HG02840 (cell line): Measurements from ENCODE around the gene D2HGDH.
"Not testable (repeated sequence)": the region's sequence is repeated elsewhere in the genome, so short reads cannot be mapped to it uniquely, and the experiment has no call there.

ENCODE experiments used
- ATAC-seq: cut with Tn5 transposase; IDR thresholded peaks from one replicate; pipeline ENCODE4 v1.9.1; 2021; ENCODE audit warnings: mild to moderate bottlenecking, moderate library complexity, moderate number of reproducible peaks; ENCODE audit not compliant: unreplicated experiment, low FRiP score

The D2HGDH gene

DNA sequence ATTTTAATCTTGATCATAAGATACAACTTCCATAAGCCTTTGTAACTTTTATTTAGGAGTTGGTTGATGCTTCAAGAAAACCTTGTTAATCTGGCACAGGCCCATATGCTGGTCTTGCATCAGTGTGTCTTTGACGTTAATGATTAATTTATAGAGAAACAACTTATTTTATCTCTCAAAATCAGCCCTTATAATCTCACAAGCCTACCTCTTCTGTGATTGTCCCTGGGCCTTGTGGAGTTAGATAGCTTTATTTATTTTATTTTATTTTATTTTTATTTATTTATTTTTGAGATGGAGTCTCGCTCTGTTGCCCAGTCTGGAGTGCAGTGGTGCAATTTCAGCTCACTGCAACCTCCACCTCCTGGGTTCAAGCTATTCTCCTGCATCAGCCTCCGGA lies 47.6 kb downstream of the D2HGDH start:
- not testable (repeated sequence) for ATAC-seq

DNA sequence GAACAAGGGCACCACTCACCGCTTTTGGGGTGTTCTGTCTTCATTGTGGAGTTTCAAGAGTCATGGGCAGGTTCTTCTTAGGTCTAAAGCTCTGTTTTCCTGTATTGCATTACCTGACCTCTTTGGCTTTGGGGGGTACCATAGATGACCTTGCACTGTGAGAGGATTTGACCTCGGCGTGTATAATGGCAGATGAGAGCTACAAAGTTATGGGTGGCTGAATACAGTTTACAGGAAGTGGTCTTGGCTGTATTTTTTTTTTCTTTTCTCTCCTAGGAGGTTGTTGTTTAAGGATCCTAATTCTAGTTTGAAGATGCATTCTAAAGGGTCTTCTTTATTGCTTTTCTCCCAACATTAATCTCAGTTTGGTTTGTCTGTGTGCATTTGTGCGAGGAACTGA lies 53.7 kb downstream of the D2HGDH start:
- ATAC-seq: no peak

DNA sequence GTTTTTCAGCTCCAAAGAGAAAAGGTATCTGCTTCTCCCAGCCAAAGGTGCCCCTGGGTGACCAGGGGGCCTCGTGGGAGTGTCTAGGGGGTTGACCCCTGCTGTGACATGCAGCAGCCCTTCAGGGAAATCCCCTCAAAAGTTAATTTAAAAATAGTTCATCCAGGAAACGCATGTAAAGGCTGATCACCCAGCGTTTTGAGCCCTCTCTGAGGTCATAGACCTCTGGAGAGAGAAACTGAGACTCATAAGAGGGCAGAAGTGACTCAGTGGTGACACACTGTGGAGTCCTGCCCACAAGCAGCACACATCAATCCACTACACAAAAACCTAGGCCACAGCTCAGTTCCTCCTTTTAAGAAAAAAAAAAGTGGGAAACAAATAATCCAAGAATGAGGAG lies 54.1 kb downstream of the D2HGDH start:
- ATAC-seq: no peak

DNA sequence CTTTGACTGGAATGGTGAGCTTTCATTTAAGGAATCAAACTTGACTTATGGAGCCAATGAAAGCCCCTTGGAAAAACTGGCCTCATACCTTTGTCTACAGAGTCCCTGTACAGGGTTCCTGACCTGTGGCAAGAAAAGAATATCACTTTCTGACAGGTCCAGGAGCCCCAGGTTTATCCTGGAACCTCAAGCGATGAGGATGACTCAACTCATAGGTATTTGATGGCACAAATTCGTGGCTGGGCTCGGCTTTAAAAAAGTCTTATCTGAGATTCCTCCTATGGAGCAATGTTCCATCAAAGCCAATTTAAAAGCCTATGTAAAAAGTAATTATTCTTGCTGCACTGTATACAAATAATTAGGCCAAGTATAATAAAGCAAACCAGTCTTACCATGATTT lies 57.0 kb downstream of the D2HGDH start:
- not testable (repeated sequence) for ATAC-seq

DNA sequence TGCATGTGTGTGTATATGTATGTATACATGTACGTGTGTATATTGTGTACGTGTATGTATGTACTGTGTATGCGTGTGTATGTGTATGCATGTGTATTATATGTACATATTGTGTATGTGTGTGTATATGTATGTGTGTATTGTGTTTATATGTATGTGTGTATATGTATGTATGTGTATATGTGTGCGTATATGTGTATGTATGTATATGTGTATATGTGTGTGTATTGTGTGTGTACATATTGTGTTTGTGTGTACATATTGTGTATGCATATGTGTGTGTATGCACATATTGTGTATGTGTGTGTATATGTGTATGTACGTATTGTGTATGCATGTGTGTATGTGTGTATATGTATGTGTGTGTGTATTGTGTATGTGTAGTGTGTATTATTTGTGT lies 59.0 kb downstream of the D2HGDH start:
- no peak for ATAC-seq

DNA sequence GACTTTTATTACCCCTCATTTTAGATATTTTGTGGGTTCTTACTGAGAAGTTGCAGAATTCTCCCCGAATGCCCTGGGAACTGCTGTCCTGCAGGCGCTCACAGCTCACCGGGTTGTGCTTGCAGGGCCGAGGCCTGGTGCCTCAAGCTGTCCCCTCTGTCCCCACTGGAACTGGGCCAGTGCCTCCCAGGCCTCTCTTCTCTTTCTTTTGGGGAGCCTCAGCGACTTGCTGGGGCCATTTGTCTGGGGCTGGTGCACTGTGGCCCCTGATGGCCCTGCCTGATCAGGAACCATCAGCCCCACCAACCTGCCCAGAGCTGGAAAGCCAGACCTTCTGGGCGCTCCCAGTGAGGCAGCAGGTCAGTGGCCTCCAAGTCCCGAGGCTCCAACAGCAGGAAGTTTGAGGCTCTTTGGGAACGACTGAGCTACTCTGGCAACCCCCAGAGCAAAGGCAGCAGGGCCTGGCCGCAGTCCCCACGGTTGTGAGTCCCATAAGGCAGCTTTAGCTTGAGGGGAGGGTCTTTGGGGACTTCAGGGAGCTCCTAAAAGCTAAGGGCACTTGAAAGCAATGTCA lies 59.9 kb downstream of the D2HGDH start:
- ATAC-seq: no peak

DNA sequence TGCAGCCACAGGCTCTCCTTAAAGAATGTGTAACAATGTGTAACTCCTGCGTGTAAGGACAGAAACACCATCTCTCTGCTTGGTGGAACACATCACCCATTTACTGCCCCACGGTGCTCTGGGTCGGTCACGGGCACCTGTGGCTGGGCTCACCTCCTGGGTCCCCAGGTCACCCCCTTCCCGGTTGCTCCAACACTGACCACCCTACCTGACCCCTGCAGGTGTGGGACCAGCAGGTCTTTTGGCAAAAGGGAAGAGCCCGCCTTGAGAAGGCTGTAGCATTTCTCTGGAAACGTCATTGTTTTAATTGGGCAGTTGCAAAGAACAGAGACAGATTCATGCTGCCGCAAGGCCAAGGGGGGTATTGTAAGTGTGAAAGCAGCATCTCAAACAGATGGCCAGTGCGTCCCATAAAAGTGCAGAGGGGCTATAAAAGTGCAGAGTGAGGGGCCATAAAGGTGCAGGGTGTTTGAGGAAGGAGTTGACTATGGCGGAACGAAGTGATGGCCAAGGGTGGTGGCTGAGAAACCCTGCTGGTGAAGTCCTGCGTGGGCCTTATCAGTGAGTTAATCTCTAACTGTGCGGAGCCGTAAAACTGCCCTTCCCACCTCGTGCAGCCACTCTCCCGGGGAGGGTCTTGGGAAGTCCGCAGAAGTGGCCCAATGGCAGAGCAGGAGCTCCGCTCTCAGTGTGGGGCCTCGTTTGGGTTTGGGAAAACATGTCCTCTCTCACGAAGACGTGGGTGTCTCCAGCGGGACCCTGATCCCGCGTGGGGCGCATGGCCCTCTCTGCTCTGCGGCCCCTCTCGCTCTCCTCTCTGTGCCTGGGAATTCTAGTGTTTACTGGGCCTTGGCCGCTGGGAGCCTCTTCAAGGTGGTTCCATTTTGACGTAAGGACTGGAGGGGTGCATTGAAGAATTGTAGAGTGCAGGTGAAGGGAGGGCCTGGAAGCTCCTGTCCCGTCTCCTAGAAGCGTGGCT lies 60.9 kb downstream of the D2HGDH start:
- no peak for ATAC-seq

DNA sequence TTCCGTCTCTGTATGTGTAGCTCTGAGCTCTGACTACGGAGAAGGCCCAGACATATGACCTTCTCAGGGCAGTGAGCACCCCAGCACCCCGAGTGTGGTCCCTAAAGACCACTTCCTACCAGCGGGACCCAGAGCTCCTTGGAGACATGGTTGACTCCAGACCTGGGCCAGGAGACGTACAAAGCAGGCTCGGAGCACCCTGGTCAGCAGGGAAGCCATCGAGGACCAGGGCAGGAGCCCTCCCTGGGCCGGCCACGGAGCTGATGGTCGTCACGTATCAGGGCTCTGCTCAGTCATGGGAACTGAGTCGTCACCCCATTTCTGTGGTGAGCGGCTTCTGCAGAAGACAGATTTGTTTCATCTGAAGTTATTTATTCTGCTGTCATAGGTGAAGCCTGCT lies 61.8 kb downstream of the D2HGDH start:
- ATAC-seq: no peak

DNA sequence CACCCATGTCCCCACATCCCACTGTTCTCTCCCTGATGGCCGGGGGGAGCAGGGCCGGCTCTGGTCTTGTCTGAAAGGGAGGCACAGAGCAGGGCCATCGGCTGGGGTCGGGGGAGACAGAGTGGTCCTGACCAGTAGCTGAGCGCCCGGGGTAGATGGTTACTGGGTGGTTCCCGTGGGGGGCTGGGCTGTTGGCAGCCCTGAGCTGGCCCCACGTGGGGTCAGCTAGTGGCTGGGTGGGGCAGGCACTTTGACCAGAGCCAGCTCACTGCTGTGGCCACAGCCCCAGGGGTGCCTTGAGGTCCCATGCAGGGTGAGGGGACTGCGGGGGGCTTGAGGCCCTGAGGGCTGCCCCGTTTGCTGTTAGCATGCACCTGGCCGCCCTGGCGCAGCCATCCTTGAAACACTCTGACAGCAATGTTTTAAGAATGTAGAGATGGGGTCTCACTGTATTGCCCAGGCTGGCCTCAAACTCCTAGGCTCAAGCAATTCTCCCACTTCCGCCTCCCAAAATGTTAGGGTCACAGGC lies 62.2 kb downstream of the D2HGDH start:
- no peak for ATAC-seq

DNA sequence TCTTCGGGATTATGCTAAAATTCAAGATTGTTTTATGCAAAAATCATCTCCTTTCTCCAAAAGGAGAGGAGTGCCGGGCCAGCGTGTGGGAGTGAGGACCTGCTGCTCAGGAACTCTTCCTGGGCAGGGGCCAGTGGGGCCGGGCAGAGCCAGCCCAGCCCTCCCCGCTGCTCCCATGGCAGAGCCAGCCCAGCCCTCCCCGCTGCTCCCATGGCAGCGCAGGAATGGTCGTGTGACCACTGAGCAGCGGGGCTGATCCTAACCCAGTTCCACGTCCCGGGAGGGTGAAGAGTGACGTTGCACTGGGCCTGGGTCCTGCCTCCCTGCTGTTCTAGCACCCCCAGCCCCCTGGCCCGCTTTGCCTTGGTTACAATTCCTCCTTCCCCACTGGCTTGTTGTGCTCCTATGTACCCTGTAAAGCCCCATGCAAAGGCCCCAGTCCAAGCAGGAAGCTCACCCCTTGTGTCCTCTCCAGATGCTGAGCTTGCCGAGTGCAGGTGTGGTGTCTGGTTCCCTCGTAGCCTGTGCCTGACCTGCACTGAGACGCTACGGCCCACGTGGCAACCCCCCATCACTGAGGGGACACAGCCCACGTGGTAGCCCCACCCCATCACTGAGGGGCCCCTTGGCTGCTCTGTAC lies 63.1 kb downstream of the D2HGDH start:
- no peak for ATAC-seq

DNA sequence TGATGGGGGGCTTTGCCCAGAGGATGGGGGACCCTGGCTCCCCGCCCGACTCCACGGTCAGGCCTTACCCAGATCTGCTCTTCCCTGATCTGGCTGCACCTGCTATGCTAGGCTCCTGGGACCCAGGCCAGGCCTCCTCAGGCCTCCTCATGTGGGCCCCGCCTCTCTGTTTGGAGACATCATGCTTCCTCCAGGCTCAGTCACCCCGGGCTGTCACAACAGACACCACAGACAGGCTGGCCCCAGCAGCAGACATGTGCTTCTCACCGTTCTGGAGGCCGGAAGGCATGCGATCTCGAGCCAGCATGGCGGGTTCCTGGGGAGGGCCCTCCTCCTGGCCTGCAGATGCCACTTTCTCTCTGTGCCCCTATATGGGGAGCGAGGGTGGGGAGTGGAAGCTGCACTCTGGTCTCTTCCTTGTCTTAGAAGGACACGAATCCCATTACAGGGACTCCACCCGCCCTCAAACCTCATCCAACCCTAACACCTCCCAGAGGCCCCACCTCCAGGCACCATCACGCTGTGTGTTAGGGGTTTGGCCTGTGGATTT lies 63.7 kb downstream of the D2HGDH start:
- no peak for ATAC-seq

DNA sequence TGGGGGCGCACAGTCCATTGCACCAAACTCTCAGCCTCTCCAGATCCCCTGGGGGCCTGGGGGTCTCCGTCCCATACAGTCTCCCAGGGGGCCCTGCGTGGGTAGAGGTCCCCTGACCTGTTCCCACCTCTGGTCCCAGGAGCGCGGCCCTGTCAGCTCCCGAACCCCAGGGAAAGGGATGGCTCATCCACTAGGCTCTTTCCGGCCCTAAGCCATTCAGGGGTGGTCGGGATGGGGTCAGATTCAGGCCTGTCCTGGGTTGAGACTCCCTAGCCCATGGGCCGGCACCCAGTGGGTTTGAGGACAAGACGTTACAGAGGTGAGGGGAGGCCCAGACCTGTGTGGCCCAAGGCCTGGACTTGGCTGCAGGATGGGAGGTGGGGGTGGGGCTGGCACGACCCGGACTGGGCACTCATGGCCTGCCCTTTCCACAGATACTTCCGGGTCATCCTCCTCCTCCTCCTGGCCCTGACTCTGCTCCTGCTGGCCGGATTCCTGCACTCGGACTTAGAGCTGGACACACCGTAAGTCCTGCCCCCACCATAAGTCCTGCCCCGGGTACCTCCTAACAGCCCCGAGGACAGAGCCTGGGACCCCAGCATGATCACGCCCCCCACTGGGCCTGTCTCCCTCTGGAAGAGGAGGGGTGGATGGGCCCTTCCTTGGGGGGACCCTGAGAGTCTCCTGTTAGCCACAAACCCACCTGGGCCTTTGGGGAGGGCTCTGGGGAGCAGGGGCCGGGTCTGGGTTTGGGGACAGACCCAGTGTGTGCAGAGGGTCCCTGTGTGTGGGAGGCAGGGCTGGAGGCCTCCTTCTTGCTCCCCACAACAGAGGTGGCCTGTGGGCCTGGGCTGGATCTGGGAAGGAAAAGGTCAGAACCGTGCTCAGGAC lies 64.4 kb downstream of the D2HGDH start:
- no peak for ATAC-seq

DNA sequence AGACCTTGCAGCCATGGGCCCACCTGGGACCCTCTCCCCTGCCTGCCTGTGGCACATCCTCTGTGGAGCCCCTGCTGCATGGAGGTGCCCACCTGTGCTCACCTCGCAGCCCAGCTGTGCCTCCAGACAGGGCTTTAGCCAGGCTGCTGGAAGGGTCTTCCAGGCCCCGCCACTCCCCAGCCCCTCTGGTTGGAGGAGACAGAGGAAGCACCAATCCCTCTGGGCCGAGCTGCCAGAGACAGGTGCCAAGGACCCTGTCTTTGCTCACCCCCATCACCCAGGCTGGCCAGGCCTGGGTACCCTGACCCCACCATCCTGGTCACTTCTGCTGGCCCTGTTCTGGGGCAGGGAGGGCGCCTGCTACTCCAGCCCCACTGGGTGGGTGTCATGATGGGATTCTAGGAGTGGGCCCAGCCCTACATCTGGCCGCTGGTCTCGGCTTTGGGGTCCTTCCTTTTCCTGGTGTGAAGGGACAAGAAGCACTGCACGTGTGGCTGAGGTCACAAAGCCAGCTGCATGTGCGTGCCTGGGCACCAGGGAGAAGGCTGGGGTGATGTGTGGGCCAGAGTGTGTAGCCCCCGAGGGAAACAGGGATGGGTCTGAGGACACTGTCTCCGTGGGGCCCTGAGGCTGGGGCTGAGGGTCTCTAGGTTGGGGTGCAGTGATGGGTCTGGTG lies 65.2 kb downstream of the D2HGDH start:
- ATAC-seq: no peak

DNA sequence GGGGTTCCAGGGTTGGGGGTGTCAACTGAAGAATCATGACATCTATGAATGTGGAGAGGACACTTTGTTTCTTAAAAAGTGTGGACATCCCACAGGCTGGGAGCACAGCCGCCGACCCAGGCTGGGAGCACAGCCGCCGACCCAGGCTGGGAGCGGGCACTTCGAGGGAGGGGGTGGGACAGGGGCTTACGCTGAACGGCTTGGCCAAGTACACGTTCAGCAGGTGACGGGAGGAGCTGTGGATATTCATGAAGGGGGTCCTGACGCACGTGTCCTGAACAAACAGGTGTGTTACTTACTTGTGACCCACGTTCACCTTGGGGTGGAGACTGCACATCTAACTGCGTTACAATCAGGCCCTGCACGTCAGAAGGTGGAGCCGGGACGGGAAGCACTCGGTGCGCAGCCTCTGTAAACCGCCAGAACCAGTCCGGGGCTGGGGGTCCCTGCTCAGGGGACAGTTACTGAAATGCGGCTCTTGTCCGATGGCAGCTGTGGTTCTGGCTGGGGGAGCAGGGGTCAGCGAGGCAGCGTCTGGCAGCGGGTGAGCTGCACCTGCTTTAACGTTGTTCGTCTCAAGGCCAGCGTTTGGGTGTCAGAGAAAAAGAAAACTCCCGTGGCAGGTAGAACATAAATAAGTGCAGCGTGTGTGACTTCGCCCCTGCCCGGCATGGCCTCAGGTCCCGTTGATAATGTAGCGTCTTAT lies 65.9 kb downstream of the D2HGDH start:
- ATAC-seq: not testable (repeated sequence)

DNA sequence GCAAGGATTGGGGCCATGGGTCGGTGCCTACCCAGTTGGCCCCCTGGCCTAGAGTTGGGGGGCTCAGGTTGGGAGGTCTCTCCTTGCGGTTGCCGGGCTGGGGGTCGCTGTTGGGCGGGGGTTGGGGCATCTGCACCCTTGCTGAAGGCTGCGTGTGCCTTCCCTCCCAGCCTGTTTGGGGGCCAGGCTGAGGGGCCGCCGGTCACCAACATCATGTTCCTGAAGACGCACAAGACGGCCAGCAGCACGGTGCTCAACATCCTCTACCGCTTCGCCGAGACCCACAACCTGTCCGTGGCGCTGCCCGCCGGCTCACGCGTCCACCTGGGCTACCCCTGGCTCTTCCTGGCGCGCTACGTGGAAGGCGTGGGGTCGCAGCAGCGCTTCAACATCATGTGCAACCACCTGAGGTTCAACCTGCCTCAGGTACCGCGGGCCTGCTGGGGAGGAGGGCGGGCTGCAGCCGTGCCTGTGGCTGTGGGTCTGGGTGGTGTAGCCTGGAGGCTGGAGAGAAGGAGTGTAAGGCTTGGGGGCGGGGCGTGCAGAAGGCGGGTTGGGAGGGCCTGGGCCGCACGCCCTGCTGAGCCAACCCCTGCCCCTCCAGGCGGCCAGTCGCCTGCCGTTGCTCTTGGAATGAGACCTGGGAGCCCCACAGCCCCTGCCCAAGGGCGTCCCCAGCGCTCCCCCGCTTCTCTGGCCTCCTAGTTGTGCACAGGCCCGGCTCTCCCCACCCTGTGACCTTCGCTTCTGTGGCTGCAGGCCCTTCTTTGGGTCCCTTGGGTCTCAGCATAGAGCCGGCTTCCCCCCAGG lies 67.4 kb downstream of the D2HGDH start:
- ATAC-seq: no peak

DNA sequence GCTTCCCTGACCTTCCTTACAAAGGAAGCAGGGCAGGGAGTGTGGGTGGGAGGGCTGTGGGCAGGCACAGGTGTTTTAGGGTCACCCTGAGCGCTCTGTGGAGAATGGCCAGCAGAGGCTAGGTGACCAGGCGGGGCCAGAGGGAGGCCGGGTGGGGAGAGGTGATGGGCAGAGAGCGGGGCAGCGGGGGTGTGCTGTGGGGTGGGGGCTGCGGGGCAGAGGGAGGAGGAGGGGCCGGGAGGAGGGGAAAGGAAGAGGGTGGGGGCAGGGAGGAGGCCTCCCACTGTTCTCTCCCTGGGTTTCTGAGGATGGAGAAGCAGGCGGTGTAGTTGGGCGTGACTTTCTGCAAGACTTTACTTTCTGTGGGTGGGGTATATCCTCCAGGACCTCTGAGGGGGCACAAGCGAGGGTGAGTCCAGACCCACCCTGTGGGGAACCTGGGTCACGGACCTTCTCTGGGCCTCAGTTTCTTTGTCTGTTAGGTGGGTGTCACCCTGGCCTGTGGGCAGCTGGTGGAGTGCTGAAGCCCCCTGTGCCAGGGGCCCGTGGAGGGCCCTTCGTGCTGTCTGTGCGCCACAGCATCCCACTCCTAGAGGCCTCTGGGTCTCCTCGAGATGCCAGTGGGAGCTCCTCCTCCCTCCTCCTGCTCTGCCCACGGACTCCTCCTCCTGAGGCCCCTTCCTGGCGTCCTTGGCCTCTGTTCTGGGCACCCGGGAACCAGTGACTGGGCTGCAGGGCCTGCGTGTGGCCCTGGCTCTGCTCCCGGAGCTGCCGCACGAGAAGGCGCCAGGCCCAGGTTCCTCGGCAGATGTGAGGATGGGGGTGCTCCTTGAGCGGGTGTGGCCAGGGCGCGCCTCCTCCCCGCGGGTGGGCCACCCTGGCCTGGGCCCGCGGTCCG lies 68.2 kb downstream of the D2HGDH start:
- no peak for ATAC-seq
